GM12874 (cell line): ENCODE measurements around the gene CDH1.

ENCODE experiments used
- CTCF ChIP-seq: IDR thresholded peaks from 2 replicates; pipeline ENCODE4 v1.5.1; 2011; ENCODE audit warnings: low read depth, mild to moderate bottlenecking, control low read depth, low read length, moderate library complexity; ENCODE audit not compliant: insufficient read depth

Gene CDH1

GRCh38 chr16:68785715-68786114, 48.6 kb downstream of the CDH1 start:
- no peak for TF ChIP-seq CTCF

- TF ChIP-seq CTCF, result no peak
These were observed 49.8 kb downstream of the CDH1 start for GRCh38 chr16:68786685-68787418.

GRCh38 chr16:68790130-68790761, 53.2 kb downstream of the CDH1 start:
- no peak for TF ChIP-seq CTCF

- TF ChIP-seq CTCF, result no peak
These were observed 53.9 kb downstream of the CDH1 start for GRCh38 chr16:68790944-68791343.

GRCh38 chr16:68792465-68793324, 55.6 kb downstream of the CDH1 start:
- TF ChIP-seq CTCF, result no peak

- TF ChIP-seq CTCF, result no peak
These were observed 56.3 kb downstream of the CDH1 start for GRCh38 chr16:68793401-68793857.

GRCh38 chr16:68798398-68798797, 61.3 kb downstream of the CDH1 start:
- no peak for TF ChIP-seq CTCF
